ENCODE data around the gene ATP8B4.
"Not testable (repeated sequence)": the region's sequence is repeated elsewhere in the genome, so short reads cannot be mapped to it uniquely, and the experiment has no call there.

Gene ATP8B4

DNA sequence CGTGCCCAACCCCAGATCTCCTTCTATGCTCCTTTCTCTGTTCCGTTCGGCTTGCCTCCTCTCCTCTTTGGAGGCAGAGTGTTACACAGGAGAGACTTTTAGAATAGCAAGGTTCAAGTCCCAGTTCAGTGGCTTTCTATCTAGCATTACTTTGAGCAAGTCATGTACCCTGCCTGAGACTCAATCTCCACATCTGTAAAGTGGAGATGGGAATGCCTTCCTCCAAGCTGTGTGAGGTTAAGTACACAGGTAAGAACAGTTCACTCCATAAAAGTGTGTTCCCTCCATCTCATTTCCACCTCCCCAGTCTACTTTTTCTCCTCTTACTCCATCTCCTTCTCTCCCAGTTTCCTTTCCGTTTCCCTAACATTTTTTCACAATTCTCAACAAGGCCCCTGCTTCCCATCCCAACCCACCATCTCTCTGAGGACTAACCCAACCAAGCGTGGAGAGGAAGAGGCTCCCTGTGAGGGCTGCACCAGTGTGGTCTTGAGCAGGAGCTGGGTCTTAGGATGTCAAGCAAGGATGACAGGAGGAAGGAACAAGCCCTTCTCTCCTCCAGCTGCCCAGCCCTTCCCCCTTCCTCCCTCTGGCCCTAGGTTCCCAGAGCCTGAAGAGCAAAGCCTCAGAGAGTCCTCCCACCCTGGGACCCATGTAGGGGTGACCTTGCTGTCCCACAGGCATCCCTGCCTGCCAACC, 6.4 kb downstream of the ATP8B4 start:
- in situ Hi-C loops (cut with MboI; ENCODE audit: low sequenced_read_pairs), result no loop called here

DNA sequence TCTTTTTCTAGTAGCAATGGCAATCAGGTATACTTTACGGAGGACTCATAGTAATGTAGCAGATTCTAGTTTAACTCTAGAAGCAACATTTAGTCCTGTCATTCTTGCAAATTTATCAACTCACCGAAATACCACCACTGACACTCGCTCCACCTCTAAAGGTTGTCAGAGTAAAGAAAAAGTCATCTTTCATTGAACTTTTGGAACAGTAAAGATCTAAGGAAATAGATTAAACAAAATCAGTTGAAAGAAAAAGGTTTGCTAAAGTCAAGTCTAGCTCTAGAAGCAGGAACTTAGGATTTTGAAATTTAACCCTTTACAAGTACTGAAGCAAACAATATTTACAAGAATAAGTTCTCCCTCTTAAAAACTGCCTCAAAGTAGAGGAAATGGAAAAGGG, 8.7 kb downstream of the ATP8B4 start:
- in situ Hi-C loops (cut with MboI; ENCODE audit: low sequenced_read_pairs), result no loop called here

DNA sequence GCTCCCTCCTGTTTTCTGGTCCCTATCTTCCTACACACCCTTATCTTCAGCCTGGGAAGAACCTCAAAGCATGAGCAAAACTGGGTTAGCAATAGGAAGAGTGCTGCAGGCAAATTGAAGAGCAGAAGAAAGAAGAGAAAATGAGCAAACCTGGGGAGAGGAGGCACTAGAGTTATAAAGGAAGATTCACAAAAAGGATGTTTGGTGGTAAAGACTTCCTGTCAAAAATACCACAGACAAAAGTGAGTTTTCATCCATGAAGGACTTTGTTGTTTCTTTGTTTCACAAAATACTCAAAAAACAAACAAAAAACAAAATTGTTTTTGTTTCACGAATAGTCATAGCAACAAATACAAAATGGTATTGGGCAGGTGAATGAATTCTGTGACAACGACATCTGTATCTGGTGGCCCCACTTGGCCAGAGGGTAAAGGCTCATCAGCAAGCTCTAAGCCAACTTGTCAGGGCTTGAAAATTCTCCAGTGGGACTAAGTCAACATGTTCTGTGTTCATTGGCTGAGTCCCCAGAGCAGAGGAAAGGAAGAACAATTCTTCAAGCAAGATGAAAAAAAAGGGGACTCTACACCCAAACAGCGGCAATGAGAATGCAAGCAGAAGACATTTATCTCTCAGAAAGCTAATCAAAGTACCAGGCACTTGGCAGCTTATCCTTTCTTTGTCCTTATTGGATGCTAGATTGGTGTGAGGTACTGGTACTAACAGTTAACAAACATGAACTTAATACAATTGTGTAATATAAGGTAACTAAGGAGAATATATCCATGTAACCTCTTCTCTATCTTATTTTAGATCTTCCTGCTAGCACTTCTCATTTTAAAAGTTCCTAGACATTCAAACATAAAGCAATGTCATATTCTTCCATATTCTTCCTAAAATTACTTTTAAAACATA, 9.7 kb downstream of the ATP8B4 start:
- in situ Hi-C loops (cut with MboI; ENCODE audit: low sequenced_read_pairs), result no loop called here

DNA sequence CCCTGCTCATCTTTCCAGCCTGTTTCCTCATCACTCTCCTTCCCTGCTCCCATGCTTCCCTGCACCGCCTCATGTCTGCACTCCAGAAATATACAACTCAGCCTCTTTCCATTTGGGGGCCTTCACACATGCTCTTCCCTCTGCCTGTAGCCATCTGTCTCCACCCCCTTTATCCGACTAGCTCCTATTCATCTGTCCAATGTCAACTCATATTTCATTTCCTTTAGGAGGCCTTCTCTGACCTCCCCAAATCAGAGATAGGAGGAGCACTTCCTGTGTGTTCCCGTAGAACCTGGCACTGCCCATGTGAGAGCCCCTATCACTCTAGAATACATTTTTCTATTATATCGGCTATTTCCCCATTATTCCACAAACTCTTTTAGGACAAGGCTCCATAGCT, 10.6 kb downstream of the ATP8B4 start:
- in situ Hi-C loops (cut with MboI; ENCODE audit: low sequenced_read_pairs), result no loop called here

DNA sequence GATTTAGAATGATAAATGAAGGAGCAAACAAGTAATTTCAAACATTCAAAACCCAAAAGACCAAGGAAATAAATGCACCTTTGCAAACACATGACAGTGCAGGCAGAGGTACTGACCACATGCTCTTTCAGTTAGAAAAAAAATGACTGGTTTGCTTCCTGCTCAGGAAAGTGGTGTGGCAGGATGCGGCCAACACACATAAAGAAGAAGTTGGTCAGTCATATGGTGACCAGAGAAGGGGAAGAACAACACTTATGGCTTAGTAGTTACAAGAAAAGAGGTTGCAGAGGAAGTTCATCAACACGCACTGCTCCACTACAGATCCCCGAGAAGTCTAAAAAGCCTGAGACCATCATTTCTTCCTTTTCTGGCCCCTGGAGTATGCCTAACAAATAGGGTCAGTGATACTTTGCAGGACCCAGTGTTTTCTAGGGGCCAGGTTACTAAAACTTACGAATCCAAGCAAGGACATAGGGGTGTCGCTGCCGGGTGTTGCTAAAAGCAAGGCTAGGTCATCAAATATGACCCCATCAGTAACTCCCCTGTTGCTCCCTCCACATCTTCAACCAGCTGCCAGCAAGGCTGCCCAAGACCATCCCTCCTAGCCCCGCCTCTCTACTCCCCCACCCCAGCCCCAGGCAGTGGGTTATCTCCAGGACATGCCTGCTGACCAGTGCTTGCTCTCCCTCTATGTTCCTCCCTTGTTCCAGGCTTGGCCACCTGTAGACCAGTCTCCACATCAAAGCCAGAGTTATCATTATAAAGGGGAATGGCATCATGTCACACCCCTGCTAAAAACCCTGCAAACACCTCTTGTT, 11.2 kb downstream of the ATP8B4 start:
- in situ Hi-C loops (cut with MboI; ENCODE audit: low sequenced_read_pairs), result no loop called here

DNA sequence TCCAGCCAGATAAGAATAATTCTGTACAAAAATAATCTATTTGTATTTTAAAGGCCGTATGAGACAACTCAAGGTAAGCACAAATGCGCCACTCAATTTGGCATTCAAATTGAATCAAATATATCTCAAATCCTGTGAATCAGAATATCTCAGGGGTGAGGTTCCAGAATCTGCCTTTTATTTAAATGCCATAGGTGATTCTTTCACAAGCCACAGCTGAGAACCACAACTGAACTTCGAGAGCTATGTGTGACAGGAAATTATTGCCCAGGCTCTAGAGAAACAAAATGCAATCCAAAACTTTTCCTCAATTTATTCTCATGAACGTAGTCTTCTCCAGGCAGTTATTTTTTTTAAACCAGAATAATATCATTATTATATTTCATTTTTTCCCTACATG, 11.9 kb downstream of the ATP8B4 start:
- in situ Hi-C loops (cut with MboI; ENCODE audit: low sequenced_read_pairs), result no loop called here

DNA sequence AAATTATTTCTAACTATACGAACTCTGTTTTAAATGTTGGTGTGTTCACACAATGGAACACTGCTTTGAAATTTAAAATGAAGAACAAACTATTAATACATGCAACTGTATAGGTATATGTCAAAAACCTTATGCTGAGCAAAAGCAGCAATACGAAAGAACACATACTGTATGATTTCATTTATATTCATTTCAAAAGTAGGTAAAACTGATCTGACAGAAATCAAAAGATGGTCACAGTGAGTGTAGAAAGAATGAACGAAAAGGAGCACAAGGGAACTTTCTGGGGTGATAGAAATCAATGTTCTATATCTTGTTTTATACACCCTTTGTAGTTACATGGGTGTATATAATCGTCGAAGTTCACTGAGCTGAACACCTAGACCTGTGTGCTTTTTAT, 12.6 kb downstream of the ATP8B4 start:
- in situ Hi-C loops (cut with MboI; ENCODE audit: low sequenced_read_pairs), result no loop called here

DNA sequence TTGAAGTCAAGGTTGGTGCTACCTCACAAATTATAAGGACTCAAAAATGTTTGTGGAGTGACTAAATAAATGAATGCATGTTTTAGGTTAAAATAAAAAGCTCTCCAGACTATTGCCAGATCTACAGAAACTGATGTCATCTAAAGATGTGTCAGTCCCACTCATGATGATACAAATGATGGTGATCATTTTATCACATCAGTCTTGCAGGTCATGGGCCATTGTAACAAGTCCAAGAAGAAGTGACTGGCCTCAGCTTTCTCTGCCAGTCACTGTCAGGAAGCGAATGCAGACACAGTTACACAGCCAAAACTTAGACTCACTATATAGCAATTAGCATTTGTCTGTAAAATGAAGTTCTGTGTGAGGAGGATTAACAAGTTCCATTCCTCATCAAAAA, 18.5 kb downstream of the ATP8B4 start:
- in situ Hi-C loops (cut with MboI; ENCODE audit: low sequenced_read_pairs), result no loop called here

DNA sequence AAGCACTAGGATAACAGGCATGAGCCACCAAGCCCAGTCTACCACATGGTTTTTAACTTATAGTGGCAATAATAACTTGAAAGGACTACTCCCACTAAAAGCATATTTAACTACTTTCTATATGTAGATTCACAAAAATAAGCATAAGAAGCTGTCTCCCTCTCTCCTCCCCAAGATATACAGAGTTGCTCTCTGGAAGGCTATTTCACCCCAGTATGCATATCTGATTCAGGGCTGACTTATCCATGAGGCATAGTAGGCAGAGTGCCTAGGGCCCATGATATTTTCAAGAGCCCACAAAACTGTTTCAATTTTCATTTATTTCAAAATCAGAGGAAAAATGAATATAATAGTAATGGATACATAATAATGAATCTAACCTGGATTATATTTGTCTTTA, 20.5 kb downstream of the ATP8B4 start:
- in situ Hi-C loops (cut with MboI; ENCODE audit: low sequenced_read_pairs), result no loop called here

DNA sequence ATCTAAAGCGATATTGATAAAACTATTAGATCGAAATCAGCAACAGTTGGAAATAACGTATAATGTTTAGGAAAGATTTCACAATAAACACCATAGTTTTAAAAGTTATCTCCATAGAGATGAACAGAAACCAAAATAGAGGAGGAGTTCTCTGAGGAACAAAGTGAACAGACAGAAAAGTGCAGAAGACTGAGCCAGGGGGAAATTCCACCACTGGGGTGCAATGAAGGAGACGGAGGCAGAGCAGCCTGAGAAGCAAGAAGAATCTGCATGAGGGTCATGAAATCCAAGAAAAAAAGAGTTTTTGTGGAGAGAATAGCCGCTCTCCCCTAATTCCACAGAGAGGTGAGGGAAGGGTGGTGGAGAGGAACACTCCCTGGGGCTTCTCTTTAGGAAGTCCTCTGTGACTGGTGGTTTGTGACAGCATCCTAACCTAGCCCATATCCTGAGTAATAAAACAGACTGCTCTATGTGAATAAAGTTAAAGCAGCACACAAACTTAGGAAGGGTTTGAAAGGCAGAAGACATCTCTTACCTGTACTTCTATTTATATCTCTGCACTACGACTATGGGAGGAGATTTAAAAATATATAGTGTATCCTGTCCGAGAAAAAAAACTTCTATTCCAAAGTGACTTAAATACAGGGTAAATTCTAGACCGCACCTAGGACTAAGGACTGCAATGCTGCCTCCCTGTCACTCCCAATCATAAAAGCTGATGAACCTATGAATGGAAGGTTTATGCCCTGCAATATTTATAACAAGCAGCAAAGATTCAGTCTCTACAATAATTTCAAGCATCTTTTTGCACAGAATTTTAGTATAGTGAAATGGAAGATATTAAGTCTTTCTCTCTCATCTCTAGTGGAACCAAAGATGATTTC, 22.9 kb downstream of the ATP8B4 start:
- in situ Hi-C loops (cut with MboI; ENCODE audit: low sequenced_read_pairs), result no loop called here

DNA sequence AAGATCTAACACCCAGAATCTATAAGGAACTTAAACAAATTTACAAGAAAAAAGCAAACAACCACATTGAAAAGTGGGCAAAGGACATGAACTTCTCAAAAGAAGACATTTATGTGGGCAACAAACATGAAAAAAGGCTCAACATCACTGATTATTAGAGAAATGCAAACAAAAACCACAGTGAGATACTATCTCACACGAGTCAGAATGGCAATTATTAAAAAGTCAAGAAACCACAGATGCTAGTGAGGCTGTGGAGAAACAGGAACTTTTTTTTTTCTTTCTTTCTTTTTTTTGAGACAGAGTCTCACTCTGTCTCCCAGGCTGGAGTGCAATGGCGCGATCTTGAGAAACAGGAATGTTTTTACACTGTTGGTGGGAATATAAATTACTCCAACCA, 29.6 kb downstream of the ATP8B4 start:
- in situ Hi-C loops (cut with MboI; ENCODE audit: low sequenced_read_pairs), result not testable (repeated sequence)

DNA sequence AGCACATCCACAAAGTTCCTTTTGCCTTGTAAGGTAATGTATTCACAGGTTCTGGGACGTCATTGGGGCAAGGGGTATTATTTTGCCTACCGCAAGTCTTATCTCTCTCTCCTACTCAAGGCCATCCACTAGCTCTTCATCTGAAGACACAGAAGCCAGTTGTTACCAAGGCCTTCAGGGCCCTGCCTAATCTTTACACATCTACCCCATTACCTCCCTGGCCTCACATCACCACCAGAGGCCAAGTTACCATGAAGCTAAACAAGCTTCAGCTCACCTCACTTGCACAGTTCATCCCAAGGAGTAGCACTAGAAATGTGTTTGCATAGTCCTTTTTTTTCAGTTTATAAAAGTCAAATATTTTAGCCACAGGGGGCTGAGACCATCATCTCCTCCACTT, 34.1 kb downstream of the ATP8B4 start:
- in situ Hi-C loops (cut with MboI; ENCODE audit: low sequenced_read_pairs), result no loop called here

DNA sequence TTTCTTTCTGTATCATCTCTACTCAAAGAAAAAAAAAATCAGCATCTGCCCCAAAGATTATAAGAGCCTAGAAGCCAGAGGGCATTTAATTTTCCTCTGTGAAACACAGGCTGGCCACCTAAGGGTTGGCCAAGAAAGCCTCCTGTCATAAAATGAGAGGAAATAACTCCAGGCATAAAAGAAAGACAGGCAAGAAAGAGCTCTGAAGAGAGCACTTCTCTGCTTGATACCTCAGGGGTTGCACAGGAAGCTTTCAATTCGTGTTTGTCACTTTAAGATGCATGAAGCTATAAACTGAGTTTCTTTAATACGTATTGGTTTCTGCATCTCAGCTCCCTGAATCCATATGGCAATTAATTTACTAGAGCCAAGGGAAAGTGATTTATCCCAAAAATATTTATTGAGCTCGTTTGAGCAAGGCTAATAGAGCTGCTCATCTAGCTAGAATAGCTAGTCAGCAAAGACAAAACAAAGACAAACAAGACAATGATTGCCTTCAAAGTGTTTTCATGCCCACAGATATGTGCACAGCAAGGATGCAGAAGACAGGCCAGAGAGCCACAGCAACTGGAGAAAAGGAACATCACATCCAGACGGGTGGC, 35.5 kb downstream of the ATP8B4 start:
- in situ Hi-C loops (cut with MboI; ENCODE audit: low sequenced_read_pairs), result no loop called here

DNA sequence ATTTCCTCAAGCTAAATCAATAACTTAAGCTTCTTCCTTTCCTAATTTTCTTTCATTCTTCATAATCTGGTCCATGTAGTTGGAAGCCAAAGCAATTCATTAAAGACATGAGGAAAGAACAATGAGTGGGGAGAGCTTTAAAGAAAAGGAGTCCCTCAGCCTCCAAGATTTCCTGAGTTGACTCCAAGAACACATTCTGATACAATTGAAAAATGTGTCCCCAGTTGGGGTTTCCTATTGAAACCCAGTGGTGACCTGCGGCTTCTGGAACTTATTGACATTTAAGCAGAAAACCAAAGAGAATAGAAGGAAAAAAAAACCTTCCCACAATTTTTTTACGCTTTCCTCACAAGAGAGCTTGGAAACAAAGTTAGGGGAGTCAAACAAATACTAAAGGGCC, 37.0 kb downstream of the ATP8B4 start:
- in situ Hi-C loops (cut with MboI; ENCODE audit: low sequenced_read_pairs), result no loop called here

DNA sequence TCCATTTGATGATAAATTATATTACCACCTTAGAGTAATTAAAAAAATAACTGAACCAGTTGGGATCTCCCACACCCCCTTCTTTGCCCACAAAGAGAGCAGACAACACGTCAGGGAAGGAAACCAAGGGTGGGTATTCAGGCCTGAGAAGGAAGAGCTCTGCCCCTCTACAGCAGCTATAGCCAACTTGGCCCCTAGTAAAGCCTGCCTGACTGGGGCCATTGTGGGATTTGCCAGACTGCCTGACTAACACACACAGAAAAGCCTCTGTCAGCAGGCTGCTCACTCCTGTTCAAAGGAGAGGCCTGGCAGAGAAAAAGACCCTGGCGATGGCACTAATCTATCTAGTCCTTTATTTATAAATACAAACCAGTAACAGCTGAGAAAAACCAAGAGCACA, 41.4 kb downstream of the ATP8B4 start:
- in situ Hi-C loops (cut with MboI; ENCODE audit: low sequenced_read_pairs), result no loop called here

DNA sequence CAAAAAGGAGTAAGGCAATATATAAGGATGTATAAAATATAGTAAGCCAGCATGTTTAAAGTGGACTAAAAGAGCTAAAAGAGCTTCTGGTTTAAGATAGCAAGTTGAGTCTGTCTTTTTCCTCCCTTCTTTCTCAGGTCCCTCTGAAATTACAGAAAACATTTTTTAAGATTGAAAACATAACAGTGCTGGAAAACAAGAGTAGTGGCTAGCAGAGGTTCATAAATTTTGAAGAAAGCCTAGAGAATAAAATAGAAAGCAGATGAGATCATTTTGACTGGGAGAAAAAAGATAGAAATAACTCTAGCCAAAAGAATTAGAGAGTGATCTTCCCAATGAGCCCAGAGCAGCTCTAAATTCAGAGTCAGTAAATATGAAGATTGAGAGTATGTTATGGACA, 41.9 kb downstream of the ATP8B4 start:
- in situ Hi-C loops (cut with MboI; ENCODE audit: low sequenced_read_pairs), result no loop called here

DNA sequence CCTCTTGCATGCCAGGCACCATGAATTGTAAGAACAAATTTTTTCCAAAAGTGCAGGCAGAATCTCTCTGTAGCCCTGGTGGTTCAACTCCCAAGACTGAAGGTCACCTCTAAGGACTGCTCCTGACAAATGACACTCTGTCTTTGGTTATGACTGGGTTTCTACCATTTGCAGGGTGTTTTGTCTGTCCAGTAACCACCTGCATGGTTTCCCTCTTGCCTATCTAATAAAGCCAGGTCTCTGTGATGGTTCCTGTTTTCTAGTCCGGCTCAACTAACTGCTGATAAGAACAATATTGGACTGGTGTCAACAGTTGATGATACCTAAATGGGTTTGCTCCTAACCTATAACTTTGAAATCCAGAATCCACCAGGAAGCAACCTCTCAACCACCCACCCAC, 43.7 kb downstream of the ATP8B4 start:
- in situ Hi-C loops (cut with MboI; ENCODE audit: low sequenced_read_pairs), result no loop called here

DNA sequence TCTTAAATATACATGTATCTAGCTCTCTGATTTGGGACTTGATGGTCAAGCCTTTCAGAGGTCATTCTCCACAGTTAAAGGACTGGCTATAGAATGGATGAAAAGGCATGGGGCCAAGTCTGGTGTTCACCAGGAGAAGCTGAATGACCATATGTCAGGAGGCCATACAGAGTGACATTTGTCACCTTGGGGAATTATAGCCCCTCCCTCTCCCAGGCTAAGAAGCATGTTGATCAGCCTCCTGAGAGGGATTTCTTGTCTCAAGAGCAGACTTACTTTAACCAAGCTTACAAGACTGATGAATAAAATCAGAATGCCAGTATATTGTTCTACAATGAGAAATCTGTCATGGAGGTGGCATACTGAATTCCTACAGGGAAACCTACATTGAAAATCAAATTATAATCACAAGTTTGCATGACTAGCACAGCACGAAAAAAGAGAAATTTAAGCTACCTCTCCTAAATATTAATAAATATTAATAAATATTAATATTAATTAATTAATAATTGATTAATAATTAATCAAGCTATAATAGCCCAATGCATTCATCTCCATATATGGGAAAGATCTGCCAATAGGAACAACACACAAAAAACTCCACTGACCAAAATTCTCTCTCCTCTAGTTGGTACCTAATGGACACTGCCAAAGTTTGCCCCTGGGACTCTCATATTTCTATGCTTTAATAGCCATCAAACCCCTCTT, 47.3 kb downstream of the ATP8B4 start:
- in situ Hi-C loops (cut with MboI; ENCODE audit: low sequenced_read_pairs), result no loop called here

DNA sequence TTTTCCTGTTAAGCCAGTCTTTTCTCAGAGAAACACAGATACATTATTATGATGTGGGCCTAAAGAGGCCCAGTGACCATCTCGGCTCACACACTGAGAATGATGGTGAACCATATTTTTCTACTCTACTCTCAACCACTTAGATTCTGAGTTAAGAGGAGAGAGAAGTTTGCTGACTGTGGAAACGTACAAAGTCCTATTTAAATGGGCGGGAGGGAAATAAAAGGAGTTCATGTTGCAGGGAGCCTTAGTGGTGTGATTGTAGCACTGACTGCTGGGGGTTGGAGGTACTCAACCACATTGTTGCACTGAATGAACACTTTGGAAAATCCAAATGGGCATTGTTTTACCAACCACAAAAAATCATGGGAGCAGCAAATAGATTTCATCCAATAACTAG, 51.0 kb downstream of the ATP8B4 start:
- in situ Hi-C loops (cut with MboI; ENCODE audit: low sequenced_read_pairs), result no loop called here

DNA sequence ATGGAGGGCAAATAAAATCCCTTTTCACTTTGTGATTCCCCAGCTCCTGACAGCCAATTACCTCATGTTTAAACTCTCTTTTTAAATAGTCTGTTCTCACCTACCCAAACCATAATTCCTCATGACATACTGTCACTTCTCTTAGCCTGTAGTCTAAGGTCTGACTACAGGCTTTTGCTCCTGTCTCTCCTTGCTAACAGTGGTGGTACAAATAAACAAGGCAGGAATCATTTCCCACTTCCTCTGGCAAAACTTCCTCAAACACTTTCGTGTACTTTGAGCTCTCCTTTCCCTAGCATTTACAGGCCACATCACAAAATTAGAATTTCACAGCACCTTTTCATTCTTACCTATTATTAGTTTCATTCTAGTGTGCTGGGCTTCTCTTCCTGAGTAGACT, 51.8 kb downstream of the ATP8B4 start:
- in situ Hi-C loops (cut with MboI; ENCODE audit: low sequenced_read_pairs), result no loop called here
